Motor neuron (in vitro differentiated cells): Measurements from ENCODE around the gene TCFL5. TPM values are rescaled to one million over a fixed set of nuclear protein-coding genes. Genes with fewer than 3 reads are reported as not detected.
A peak's percentile ranks its signal among the peaks of the same experiment; 100 is the strongest.

Experiments
- ATAC-seq, 8 experiments: fragments of 200-7000 bp; cut with Tn5 transposase; replicated peaks in 6 of 8; 2 replicates each; pipeline ENCODE4 v1.8.0; 2021; ENCODE audit warnings: mild to moderate bottlenecking in 8 of 8, moderate library complexity in 8 of 8
- H3K27ac ChIP-seq, 2 donors: fragments of 250-450 bp; sonication (Bioruptor Pico); 2 replicates each; pipeline ENCODE4 v1.9.0; 2021; ENCODE audit warnings: antibody characterized with exemption in 2 of 2, mild to moderate bottlenecking in 2 of 2, moderate library complexity in 1 of 2
- H3K4me1 ChIP-seq, 2 donors: fragments of 250-450 bp; sonication (Bioruptor Pico); replicated peaks in 1 of 2; 2 replicates each; pipeline ENCODE4 v1.6.1; 2021; ENCODE audit warnings: antibody characterized with exemption in 2 of 2, mild to moderate bottlenecking in 2 of 2, moderate library complexity in 1 of 2
- H3K4me3 ChIP-seq, 5 donors: fragments of 250-450 bp; sonication (Bioruptor Pico); 2 replicates each; pipeline ENCODE4 v1.9.0; 2021; ENCODE audit warnings: antibody characterized with exemption in 5 of 5, mild to moderate bottlenecking in 5 of 5, moderate library complexity in 4 of 5
- WGBS, 10 experiments: fragments of 450-650 bp; shearing (Covaris generic); methylation state at CpG; one replicate each; pipeline ENCODE4 v1.0.0; 2022; 5-methylcytosine and 5-hydroxymethylcytosine counted together
- in situ Hi-C, 9 experiments: fragments of 400-800 bp; cut with MboI; loops; one replicate each; pipeline ENCODE4 v1.15.0; 2021; ENCODE audit warnings: low sequenced_read_pairs in 9 of 9, low pct_unique_long_range_greater_than_20kb in 2 of 9; ENCODE audit not compliant: unreplicated experiment in 9 of 9
- total RNA-seq, 8 experiments: library from RNA; unstranded; fragments of 300-600 nt; gene quantifications; 2 replicates each; pipeline versions ENCODE4 v1.2.3 to v1.2.4, GENCODE V29; 2022

TCFL5 gene
- total RNA-seq, 8 experiments from 2014 or later: 7.0 to 14.0 (median 9.9) TPM

- no peak overlapping the region for H3K27ac ChIP-seq
- in situ Hi-C loops: no loop called here
- H3K4me3 ChIP-seq: no peak overlapping the region
- 50 to 80% (median 59%) methylated on average over 1 to 5 of the region's 38 CpGs; no CpG with 5 or more reads in 6 of the 10 experiments for WGBS, 10 experiments
- H3K4me1 ChIP-seq: peaks cover 30 to 31% of the 10 kb centered on the region in 2 donors
- ATAC-seq: no peak
Observed at GRCh38 chr20:62823688-62824475, 37.7 kb downstream of the TCFL5 start.

DNA sequence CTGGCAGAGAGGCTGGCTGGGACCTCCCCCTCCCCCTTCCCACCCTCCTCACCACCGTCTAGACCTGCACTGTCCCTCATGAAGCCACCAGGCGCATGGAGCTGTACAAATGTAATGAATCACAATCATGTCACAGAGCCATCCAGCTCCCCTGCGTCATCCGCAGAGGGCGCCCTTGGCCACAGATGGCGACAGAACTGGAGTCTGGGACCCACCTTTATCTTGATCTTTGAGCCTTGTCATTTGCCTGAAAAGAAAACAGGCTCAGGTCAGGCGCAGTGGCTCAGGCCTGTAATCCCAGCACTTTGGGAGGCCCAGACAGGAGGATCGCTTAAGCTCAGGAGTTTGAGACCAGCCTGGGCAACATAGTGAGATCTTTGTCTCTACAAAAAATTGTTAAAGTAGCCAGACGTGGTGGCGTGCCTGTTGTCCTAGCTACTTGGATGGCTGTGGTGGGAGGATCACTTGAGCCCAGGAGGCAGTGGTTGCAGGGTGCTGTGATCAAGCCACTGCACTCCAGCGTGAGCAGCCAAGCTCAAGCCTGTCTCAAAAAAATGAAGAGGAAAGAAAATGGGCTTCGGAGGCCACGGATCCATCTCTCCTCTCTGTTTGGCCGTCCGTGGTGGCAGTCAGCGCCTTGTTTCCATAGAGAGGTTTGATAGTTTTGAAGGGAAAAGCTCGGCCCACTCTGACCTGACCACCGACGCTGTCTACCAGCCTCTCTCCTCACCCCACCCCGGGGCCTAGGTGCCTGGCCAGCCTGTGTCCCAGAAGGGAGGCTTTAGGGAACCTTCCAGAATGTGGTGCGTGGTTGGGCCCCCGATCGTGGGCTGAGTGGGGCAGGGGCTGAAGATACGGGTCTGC lies 38.6 kb downstream of the TCFL5 start:
- in situ Hi-C loops: no loop called here
- no peak overlapping the region for H3K4me3 ChIP-seq
- no peak overlapping the region for H3K27ac ChIP-seq
- H3K4me1 ChIP-seq: peaks cover 33 to 39% of the 10 kb centered on the region in 2 donors
- ATAC-seq: peak in 3 of 8 experiments; percentile 12 to 28 (median 17)
- WGBS, 10 experiments: 72 to 95% (median 84%) methylated on average over 3 to 15 of the region's 24 CpGs; no CpG with 5 or more reads in 3 of the 10 experiments

GRCh38 chr20:62822239-62822787 lies 39.3 kb downstream of the TCFL5 start:
- Histone ChIP-seq H3K4me3 (no peak overlapping the region), H3K4me1 (peaks cover 26 to 40% of the 10 kb centered on the region in 2 donors), H3K27ac (no peak overlapping the region)
- in situ Hi-C loops: no loop called here
- no CpG with 5 or more reads among the region's 7 CpGs for WGBS, 10 experiments
- no peak for ATAC-seq

GRCh38 chr20:62821726-62822210 lies 39.9 kb downstream of the TCFL5 start:
- WGBS, 10 experiments: no CpG with 5 or more reads among the region's 12 CpGs

GRCh38 chr20:62820962-62821725 lies 40.5 kb downstream of the TCFL5 start:
- Histone ChIP-seq H3K4me1 (peaks cover 27 to 48% of the 10 kb centered on the region in 2 donors), H3K27ac (no peak overlapping the region), H3K4me3 (no peak overlapping the region)
- WGBS, 10 experiments: 70 to 100% methylated on average over 2 of the region's 19 CpGs; no CpG with 5 or more reads in 8 of the 10 experiments
- in situ Hi-C loops: no loop called here
- no peak for ATAC-seq

More at GRCh38 chr20:62821726-62822210, 39.9 kb downstream of the TCFL5 start:
- no peak overlapping the region for H3K27ac ChIP-seq
- ATAC-seq: no peak
- no peak overlapping the region for H3K4me3 ChIP-seq
- in situ Hi-C loops: no loop called here
- peaks cover 26 to 44% of the 10 kb centered on the region in 2 donors for H3K4me1 ChIP-seq

DNA sequence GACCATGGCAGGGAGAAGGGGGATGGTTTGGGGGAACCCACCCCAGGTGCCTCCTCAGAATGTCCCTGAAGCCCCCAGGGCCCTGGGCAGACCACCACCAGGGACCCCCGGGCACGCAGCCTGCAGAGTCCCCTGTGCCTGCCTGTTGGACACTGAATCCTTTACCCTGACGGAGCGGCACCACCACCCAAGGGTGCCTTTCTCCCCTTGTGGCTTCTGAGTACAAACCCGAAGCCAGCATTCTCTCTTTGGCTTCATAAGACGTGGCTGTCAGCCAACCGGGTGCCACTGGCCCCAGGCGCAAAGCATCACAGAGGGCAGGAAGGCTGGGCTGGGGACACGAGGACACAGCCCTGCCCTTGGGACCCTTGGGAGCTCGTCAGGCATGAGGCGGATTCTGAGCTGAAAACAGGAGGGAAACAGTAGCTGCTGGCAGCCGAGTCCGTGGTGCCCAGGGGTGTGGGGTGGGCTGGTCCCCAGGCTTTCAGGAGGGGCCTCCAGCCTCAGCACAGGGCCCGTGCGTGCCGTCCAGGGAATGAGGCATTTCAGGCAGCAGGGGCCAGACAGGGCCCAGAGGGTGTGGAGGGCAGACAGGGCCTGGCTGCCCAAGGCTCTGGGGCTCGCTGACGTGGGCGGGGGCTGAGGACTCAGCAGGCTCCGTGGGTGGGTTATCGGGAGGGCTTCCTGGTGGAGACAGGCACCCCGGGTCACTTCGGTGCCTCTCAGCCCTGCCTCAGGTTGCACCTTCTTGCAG lies 41.2 kb downstream of the TCFL5 start:
- in situ Hi-C loops: no loop called here
- WGBS, 10 experiments: 20 to 92% (median 58%) methylated on average over 1 to 2 of the region's 23 CpGs; no CpG with 5 or more reads in 7 of the 10 experiments
- Histone ChIP-seq H3K27ac (no peak overlapping the region), H3K4me3 (no peak overlapping the region), H3K4me1 (peaks cover 25 to 50% of the 10 kb centered on the region in 2 donors)
- no peak for ATAC-seq

GRCh38 chr20:62819494-62820174 lies 42.0 kb downstream of the TCFL5 start:
- ATAC-seq: peak in 4 of 8 experiments; percentile 5 to 18 (median 11)
- Histone ChIP-seq H3K4me3 (no peak overlapping the region), H3K4me1 (peaks cover 20 to 44% of the 10 kb centered on the region in 2 donors), H3K27ac (no peak overlapping the region)
- in situ Hi-C loops: no loop called here
- WGBS, 10 experiments: 57 to 82% (median 69%) methylated on average over 1 to 4 of the region's 16 CpGs; no CpG with 5 or more reads in 4 of the 10 experiments

GRCh38 chr20:62818592-62819493 lies 42.8 kb downstream of the TCFL5 start:
- Histone ChIP-seq H3K27ac (no peak overlapping the region), H3K4me1 (peaks cover 15 to 39% of the 10 kb centered on the region in 2 donors), H3K4me3 (no peak overlapping the region)
- WGBS, 10 experiments: 50 to 83% (median 67%) methylated on average over 1 to 4 of the region's 25 CpGs; no CpG with 5 or more reads in 7 of the 10 experiments
- peak; percentile 10 to 61 (median 46) for ATAC-seq
- in situ Hi-C loops: no loop called here

GRCh38 chr20:62817975-62818591 lies 43.5 kb downstream of the TCFL5 start:
- Histone ChIP-seq H3K27ac (no peak overlapping the region), H3K4me1 (peaks cover 13 to 34% of the 10 kb centered on the region in 2 donors), H3K4me3 (no peak overlapping the region)
- in situ Hi-C loops: no loop called here
- ATAC-seq: no peak
- 20 to 100% methylated on average over 1 of the region's 12 CpGs; no CpG with 5 or more reads in 8 of the 10 experiments for WGBS, 10 experiments
